Endothelial cell of umbilical vein (primary cell): Measurements from ENCODE around the gene BNC2. TPM values are rescaled to one million over a fixed set of nuclear protein-coding genes. Genes with fewer than 3 reads are reported as not detected.

Source experiments
- BruUV-seq: library from RNA; stranded (reverse); fragments of 400-500 nt; replicated peaks from 2 replicates; lab custom pipeline; 2021; lab: Mats Ljungman, UMichigan
- CTCF ChIA-PET: fragments of 300-600, 350-600 bp; sonication (Branson Sonifier 250); formaldehyde crosslinking; loops from one replicate; lab custom pipeline; 2021; ENCODE audit warnings: antibody characterized with exemption, inconsistent platforms; lab: Charles Lee
- POLR2A ChIA-PET: fragments of 300-600, 350-600 bp; sonication (Branson Sonifier 250); formaldehyde crosslinking; loops from one replicate; lab custom pipeline; 2021; ENCODE audit warnings: antibody characterized with exemption, inconsistent platforms; lab: Charles Lee
- DNase-seq: peaks from one replicate; pipeline ENCODE4 v3.0.0-alpha.2; 2011; ENCODE audit warnings: low read depth, low spot score
- FAIRE-seq: peaks from 2 replicates; lab custom pipeline; 2011; peaks lifted over from hg19 to GRCh38; lab: Jason Lieb, UNC
- H2AFZ ChIP-seq: 2 replicates; pipeline ENCODE4 v1.6.0; 2012; ENCODE audit warnings: low read depth, low read length, control low read depth, inconsistent platforms
- H3K27ac ChIP-seq: 2 replicates; pipeline ENCODE4 v1.5.1; 2011; ENCODE audit warnings: low read depth, mild to moderate bottlenecking, control low read depth, low read length, moderate library complexity; ENCODE audit not compliant: insufficient read depth
- H3K27me3 ChIP-seq, 2 experiments: 2 replicates each; pipeline versions ENCODE4 v1.6.0 to v1.6.1; 2011; ENCODE audit warnings: low read length in 2 of 2, mixed read lengths in 1 of 2; ENCODE audit not compliant: control insufficient read depth in 2 of 2, insufficient read depth in 2 of 2
- H3K36me3 ChIP-seq, 2 experiments: 2 replicates in 1 of 2; 3 replicates in 1 of 2; pipeline ENCODE4 v1.5.1; 2011; ENCODE audit warnings: low read length in 2 of 2, mild to moderate bottlenecking in 1 of 2, moderate library complexity in 1 of 2; ENCODE audit not compliant: control insufficient read depth in 2 of 2, insufficient read depth in 2 of 2; ENCODE audit errors: extremely low read depth in 1 of 2
- H3K4me1 ChIP-seq: 3 replicates; pipeline ENCODE4 v1.5.1; 2011; ENCODE audit warnings: mild to moderate bottlenecking, low read length; ENCODE audit not compliant: control insufficient read depth, insufficient read depth; ENCODE audit errors: extremely low read depth
- H3K4me2 ChIP-seq: 2 replicates; pipeline ENCODE4 v1.6.1; 2011; ENCODE audit warnings: low read length, control low read depth, mixed read lengths; ENCODE audit not compliant: insufficient read depth
- H3K4me3 ChIP-seq, 3 experiments: fragments of 200-600 bp in 1 of 3; sonication (generic), shearing (Covaris generic) in 1 of 3; replicated peaks in 1 of 3; 2 replicates each; pipeline ENCODE4 v1.5.1; 2011 to 2016; ENCODE audit warnings: control low read depth in 3 of 3, low read length in 3 of 3, mild to moderate bottlenecking in 2 of 3, inconsistent platforms in 1 of 3, low read depth in 1 of 3, moderate library complexity in 1 of 3; ENCODE audit not compliant: insufficient read depth in 1 of 3
- H3K79me2 ChIP-seq: 2 replicates; pipeline ENCODE4 v1.6.0; 2012; ENCODE audit warnings: low read length, inconsistent platforms; ENCODE audit not compliant: control insufficient read depth, insufficient read depth
- H3K9ac ChIP-seq: replicated peaks from 2 replicates; pipeline ENCODE3; 2011; ENCODE audit warnings: low read length, control low read depth; ENCODE audit not compliant: insufficient read depth; ENCODE audit errors: extremely low read depth
- H3K9me1 ChIP-seq: replicated peaks from 3 replicates; pipeline ENCODE4 v1.6.0; 2011; ENCODE audit warnings: mild to moderate bottlenecking, low read length; ENCODE audit not compliant: control insufficient read depth, insufficient read depth; ENCODE audit errors: extremely low read depth
- H3K9me3 ChIP-seq: replicated peaks from 2 replicates; pipeline ENCODE4 v1.5.1; 2012; ENCODE audit warnings: low read length, inconsistent platforms; ENCODE audit not compliant: control insufficient read depth, insufficient read depth
- H4K20me1 ChIP-seq: replicated peaks from 2 replicates; pipeline ENCODE3; 2011; ENCODE audit warnings: mild to moderate bottlenecking, low read length; ENCODE audit not compliant: control insufficient read depth, insufficient read depth; ENCODE audit errors: extremely low read depth
- CTCF ChIP-seq, 2 donors: IDR thresholded peaks; 1 replicate in 1 of 2; 2 replicates in 1 of 2; pipeline ENCODE4 v1.5.1; 2011; ENCODE audit warnings: low read length in 2 of 2, mild to moderate bottlenecking in 2 of 2, moderate library complexity in 2 of 2, control low read depth in 1 of 2, inconsistent platforms in 1 of 2, low read depth in 1 of 2; ENCODE audit not compliant: insufficient read depth in 1 of 2; ENCODE audit errors: extremely low read depth in 1 of 2
- EZH2 ChIP-seq: IDR thresholded peaks from 2 replicates; pipeline ENCODE4 v1.6.1; 2012; ENCODE audit warnings: borderline replicate concordance, low read depth, mild to moderate bottlenecking, moderate library complexity, low read length, inconsistent platforms; ENCODE audit not compliant: severe bottlenecking
- FOS ChIP-seq: IDR thresholded peaks from 2 replicates; pipeline ENCODE4 v1.6.1; 2011; ENCODE audit warnings: mild to moderate bottlenecking, low read length, moderate library complexity, borderline replicate concordance; ENCODE audit not compliant: insufficient read depth
- GATA2 ChIP-seq: IDR thresholded peaks from 2 replicates; pipeline ENCODE4 v1.7.0; 2011; ENCODE audit warnings: low read depth, mild to moderate bottlenecking, moderate library complexity, mixed read lengths, low read length; ENCODE audit not compliant: insufficient read length, insufficient read depth
- JUN ChIP-seq: IDR thresholded peaks from 2 replicates; pipeline ENCODE4 v1.6.1; 2011; ENCODE audit warnings: borderline replicate concordance, low read depth; ENCODE audit not compliant: insufficient read length, insufficient read depth
- MYC ChIP-seq: IDR thresholded peaks from one replicate; pipeline ENCODE4 v1.6.1; 2011; ENCODE audit warnings: mild to moderate bottlenecking, low read depth, low read length
- POLR2A ChIP-seq: IDR thresholded peaks from 2 replicates; pipeline ENCODE4 v1.6.1; 2012; ENCODE audit warnings: low read depth, mild to moderate bottlenecking, control low read depth, low read length
- POLR2AphosphoS5 ChIP-seq: IDR thresholded peaks from 2 replicates; pipeline ENCODE4 v1.6.1; 2012; ENCODE audit warnings: low read depth, mild to moderate bottlenecking, control low read depth, low read length, moderate library complexity; ENCODE audit not compliant: insufficient read depth
- dilution Hi-C: fragments of 300-500 bp; cut with MboI; formaldehyde crosslinking; loops from one replicate; pipeline ENCODE4 v1.15.0; 2019; ENCODE audit warnings: low sequenced_read_pairs; ENCODE audit not compliant: extremely low pct_ligation_motif_present
- intact Hi-C: fragments of 100-400 bp; cut with micrococcal nuclease; formaldehyde crosslinking; loops from one replicate; pipeline ENCODE4 v1.10.0; 2022
- polyA plus RNA-seq, 4 experiments: library from polyadenylated mRNA; depleted of rRNA in 3 of 4; stranded (reverse) in 3 of 4; unstranded in 1 of 4; fragments of >200 nt; gene quantifications; 2 replicates each; pipeline versions ENCODE4 v1.2.1 to v1.2.3, GENCODE V29; 2011 to 2012; ENCODE audit warnings: missing spikeins in 1 of 4
- total RNA-seq: library from RNA; stranded (reverse); gene quantifications from 2 replicates; pipeline ENCODE4 v1.2.3, GENCODE V29; 2021
- TF ChIP-seq, protein P1 (sequence below): IDR thresholded peaks from 2 replicates; pipeline ENCODE4 v1.6.1; 2011; ENCODE audit not compliant: insufficient read depth, insufficient read length

Gene BNC2
- total and polyA plus RNA-seq, 2 donors (not counting 3 experiments of a cell fraction or from before 2014, with no cell fraction given) = 12.1 to 34.3 TPM

GRCh38 chr9:16485160-16485559, 385.3 kb downstream of the BNC2 start:
- POLR2A ChIA-PET = no interaction called here
- no peak overlapping the region for H3K27ac ChIP-seq
- no peak overlapping the region for H3K4me3 ChIP-seq
- dilution Hi-C loops (no loop called here), intact Hi-C loops (no loop called here)
- no peaks in the 10 kb centered on the region for H3K9me3 ChIP-seq
- no peaks in the 10 kb centered on the region for H3K36me3 ChIP-seq
- no peaks in the 10 kb centered on the region for H3K27me3 ChIP-seq
- H4K20me1 ChIP-seq = no peaks in the 10 kb centered on the region
- H3K79me2 ChIP-seq = no peaks in the 10 kb centered on the region
- H3K9me1 ChIP-seq = no peaks in the 10 kb centered on the region
- CTCF ChIA-PET = interaction anchor here (1.0 kb wide), 1 partner anchor 9 kb away, joined by 3 read pairs; no protein-coding TSS in a partner anchor
- FAIRE-seq = no peak
- TF ChIP-seq, protein P1, sequence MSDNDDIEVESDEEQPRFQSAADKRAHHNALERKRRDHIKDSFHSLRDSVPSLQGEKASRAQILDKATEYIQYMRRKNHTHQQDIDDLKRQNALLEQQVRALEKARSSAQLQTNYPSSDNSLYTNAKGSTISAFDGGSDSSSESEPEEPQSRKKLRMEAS = no peak
- TF ChIP-seq EZH2 (no peak), POLR2AphosphoS5 (no peak), CTCF (IDR thresholded peaks at IDR 0.05; ENCODE audit: extremely low read depth in 1 of 2, insufficient read depth in 1 of 2, low read depth in 1 of 2, low read length in 2 of 2) (no peak), MYC (no peak), GATA2 (no peak), JUN (no peak), POLR2A (no peak), FOS (no peak)
- H3K4me2 ChIP-seq = no peak overlapping the region
- no TSS peak for BruUV-seq
- DNase-seq = no peak
- H3K9ac ChIP-seq = no peak overlapping the region
- no peak overlapping the region for H2AFZ ChIP-seq
- H3K4me1 ChIP-seq = no peaks in the 10 kb centered on the region
